Subcutaneous abdominal adipose tissue (tissue), 5 donors: ENCODE measurements around the gene CUBN.

Experiments used
- H3K27ac ChIP-seq: one replicate; pipeline ENCODE4 v1.7.0; 2013; ENCODE audit warnings: low read depth, mild to moderate bottlenecking, inconsistent platforms, low read length, moderate library complexity
- H3K27me3 ChIP-seq, 5 donors: one replicate each; pipeline ENCODE4 v1.7.0; 2013; ENCODE audit warnings: low read length in 5 of 5, inconsistent platforms in 1 of 5; ENCODE audit not compliant: control insufficient read depth in 5 of 5, insufficient read depth in 4 of 5
- H3K36me3 ChIP-seq, 5 donors: one replicate each; pipeline ENCODE4 v1.7.0; 2013; ENCODE audit warnings: low read length in 5 of 5; ENCODE audit not compliant: control insufficient read depth in 5 of 5, insufficient read depth in 5 of 5
- H3K4me1 ChIP-seq, 5 donors: one replicate each; pipeline ENCODE4 v1.7.0; 2013; ENCODE audit warnings: low read length in 5 of 5, mild to moderate bottlenecking in 3 of 5, moderate library complexity in 1 of 5; ENCODE audit not compliant: control insufficient read depth in 5 of 5, insufficient read depth in 5 of 5
- H3K4me3 ChIP-seq, 5 donors: one replicate each; pipeline ENCODE4 v1.7.0; 2013; ENCODE audit warnings: low read length in 5 of 5, low read depth in 1 of 5
- H3K9ac ChIP-seq, 5 donors: one replicate each; pipeline ENCODE4 v1.7.0; 2013; ENCODE audit warnings: low read length in 5 of 5, mild to moderate bottlenecking in 4 of 5, moderate library complexity in 3 of 5
- H3K9me3 ChIP-seq, 5 donors: one replicate each; pipeline ENCODE4 v1.7.0; 2013; ENCODE audit warnings: low read length in 5 of 5; ENCODE audit not compliant: control insufficient read depth in 5 of 5
- donor health status: healthy.
- donor health status: healthy.
- donor health status: healthy.
- donor health status: healthy.
- donor health status: healthy.

Gene CUBN

DNA sequence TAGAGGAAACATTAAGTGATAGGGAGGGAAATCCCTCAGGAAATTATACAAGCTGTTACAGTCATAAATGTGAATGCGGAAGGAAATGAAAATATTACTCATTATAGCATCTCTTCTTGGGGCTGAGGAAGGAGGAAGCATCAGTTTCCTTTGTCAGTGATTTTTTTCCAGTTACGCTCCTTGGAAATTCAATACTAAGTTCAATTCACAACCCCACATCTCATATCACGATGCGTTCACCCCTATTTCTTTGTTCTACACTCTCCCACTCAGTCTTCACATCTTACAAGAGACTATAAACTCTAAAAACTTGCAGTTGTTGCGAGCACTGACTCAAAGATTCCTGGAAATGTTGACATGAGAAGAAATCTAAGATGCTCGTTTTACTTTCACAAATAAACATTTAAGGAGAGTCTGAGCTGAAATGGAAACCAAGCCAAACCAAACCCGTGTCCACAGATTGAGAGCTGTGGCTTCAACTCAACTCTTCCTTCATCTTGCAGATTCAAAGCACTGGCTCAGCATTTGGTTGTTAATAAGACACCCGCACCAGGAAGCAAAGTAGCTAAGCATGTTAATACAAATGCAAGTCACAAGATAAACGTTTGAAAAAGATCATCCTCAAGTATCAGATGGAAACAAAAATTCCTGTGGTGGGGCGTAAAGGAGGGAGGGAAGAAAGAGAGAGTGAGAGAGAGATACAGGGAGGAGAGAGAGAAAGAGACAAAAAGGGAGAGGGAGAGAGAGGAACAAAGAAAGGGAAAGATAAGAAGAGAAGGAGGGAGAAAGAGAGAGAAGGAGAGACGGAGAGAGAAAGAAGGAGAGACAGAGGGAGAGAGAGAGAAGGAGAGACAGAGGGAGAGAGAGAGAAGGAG, 162.4 kb downstream of the CUBN start:
- H3K9me3 ChIP-seq, result no peaks in the 10 kb centered on the region
- H3K36me3 ChIP-seq, result no peaks in the 10 kb centered on the region
- peaks cover 4 to 34% (median 32%) of the 10 kb centered on the region in 5 donors for H3K4me1 ChIP-seq
- H3K4me3 ChIP-seq, result peak overlapping the region in 1 of 5 donors; percentile 17
- H3K27me3 ChIP-seq, result no peaks in the 10 kb centered on the region
- no peak overlapping the region for H3K9ac ChIP-seq
- peak overlapping the region; percentile 60 for H3K27ac ChIP-seq

DNA sequence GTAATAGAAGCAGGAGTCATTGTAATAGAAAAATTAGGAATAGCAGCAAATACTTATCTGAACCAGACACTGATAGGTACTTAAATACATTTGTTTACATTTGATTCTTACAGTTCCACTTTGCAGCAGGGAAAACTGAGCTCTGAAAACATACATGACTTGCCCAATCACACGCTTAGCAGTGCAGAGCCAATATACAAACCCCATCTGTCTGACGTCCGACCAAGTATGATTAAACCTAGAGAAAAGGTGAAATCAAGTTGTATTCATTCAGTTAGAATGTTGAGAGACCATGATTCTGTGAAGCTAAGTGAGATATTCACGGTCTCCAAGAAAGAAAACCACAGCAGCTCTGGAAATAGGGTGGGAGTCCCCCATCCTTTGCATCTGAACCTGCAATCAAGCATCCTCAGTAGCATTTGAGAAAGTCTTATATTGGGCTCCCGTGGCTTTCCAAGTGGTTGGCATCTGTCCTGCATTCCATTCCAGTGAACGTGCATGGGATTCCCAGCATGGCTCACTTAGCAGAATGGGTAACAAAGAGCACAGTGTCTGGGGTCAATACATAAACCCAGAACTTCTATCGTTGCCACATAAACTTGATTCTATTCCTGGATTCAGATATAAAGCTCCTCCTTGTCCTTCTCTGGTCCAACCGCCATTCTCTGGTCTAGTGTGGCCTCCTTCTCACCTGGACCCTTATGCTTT, 163.7 kb downstream of the CUBN start:
- Histone ChIP-seq H3K4me3 (no peak overlapping the region), H3K9me3 (no peaks in the 10 kb centered on the region), H3K4me1 (peaks cover 4 to 34% (median 32%) of the 10 kb centered on the region in 5 donors), H3K27me3 (no peaks in the 10 kb centered on the region), H3K27ac (peak overlapping the region; percentile 3), H3K9ac (no peak overlapping the region), H3K36me3 (no peaks in the 10 kb centered on the region)

DNA sequence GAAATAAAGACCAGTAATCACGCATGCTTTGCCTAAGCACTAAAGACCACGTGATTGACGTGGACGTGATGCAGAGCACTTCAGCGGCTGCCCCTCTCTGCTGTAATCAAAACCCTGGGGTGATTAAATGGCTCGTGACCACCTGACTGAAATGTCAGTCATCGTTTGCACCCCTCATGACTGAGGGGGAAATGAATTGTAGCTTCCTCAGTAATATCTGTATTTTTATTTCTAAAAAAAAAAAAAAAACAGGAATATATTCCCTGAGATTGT, 164.3 kb downstream of the CUBN start:
- H3K9ac ChIP-seq, result no peak overlapping the region
- no peaks in the 10 kb centered on the region for H3K36me3 ChIP-seq
- H3K27me3 ChIP-seq, result no peaks in the 10 kb centered on the region
- H3K4me3 ChIP-seq, result no peak overlapping the region
- peaks cover 4 to 34% (median 32%) of the 10 kb centered on the region in 5 donors for H3K4me1 ChIP-seq
- H3K9me3 ChIP-seq, result no peaks in the 10 kb centered on the region
- H3K27ac ChIP-seq, result no peak overlapping the region

DNA sequence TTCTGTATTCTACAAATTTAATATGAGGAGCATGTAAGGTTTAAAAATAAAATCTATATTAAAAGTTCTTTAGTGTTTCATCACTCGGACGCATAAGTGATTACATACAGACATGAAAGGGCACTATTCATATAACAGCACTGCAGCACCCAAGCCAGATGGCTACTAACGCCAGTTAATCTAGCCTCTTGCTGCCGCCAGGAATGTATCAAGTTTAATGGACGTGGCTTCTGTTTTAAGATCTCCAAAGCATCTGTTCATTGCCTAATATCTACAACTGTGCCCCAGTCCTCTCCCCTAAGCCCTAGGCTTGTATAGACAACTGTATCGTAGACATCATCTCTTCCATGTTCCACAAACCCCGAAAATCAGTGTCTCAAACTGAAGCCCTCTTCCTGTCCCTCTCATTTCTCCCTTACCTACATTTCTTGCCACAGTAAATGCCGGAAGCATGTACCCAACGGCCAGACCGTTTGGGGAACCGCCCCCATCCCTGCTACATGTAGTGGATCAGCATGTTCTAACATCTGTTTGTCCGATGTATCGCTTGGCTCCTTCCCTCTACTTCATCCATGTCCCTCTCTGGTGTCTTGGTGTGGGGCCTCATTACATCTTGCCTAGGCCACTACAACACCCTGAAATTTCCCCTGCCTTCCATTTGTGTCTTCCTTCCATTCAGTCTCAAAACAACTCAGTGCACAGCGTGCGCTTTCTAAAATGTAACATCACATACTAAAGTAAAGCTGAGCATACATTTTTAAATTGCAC, 164.9 kb downstream of the CUBN start:
- Histone ChIP-seq H3K4me3 (no peak overlapping the region), H3K27me3 (no peaks in the 10 kb centered on the region), H3K27ac (no peak overlapping the region), H3K4me1 (peaks cover 4 to 34% (median 32%) of the 10 kb centered on the region in 5 donors), H3K9ac (no peak overlapping the region), H3K9me3 (no peaks in the 10 kb centered on the region), H3K36me3 (no peaks in the 10 kb centered on the region)

DNA sequence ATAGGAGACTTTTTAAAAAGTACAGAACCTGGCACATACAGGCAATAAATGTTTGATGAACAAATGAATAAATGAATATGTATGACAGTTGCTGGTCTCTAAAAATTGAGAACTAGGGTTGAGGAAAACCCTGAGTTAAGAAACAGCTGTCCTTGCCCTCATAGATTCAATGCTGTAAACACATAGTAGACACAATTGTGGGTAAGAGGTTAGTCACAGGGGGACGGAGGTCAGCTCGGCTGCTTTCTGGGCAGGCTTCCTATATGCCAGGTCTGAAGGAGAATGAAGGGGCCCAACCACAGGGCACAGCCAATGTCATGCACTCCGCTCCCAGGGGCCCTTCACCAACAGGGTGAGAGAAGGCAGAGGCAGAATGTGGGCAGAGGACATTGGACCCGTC, 169.1 kb downstream of the CUBN start:
- H3K27me3 ChIP-seq, result no peaks in the 10 kb centered on the region
- H3K9ac ChIP-seq, result no peak overlapping the region
- H3K4me3 ChIP-seq, result no peak overlapping the region
- no peak overlapping the region for H3K27ac ChIP-seq
- peaks cover 0 to under 1% (median 0%) of the 10 kb centered on the region in 5 donors for H3K4me1 ChIP-seq
- H3K9me3 ChIP-seq, result no peaks in the 10 kb centered on the region
- H3K36me3 ChIP-seq, result no peaks in the 10 kb centered on the region

DNA sequence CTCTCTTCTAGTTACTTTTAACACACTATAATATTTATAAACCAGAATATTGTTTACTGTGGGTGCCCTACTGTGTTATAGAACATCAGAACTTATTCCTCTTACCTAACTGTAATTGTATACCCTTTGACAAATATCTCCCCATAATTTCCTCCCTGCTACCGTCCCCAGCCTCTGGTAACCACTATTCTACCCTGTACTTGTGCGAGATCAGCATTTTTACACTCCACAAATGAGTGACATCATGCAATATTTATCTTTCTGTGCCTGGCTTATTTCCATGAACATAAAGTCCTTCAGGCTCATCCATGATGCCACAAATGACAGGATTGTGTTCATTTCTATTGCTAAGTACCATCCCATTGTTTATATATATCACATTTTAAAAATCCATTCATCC, 172.6 kb downstream of the CUBN start:
- H3K36me3 ChIP-seq, result no peaks in the 10 kb centered on the region

DNA sequence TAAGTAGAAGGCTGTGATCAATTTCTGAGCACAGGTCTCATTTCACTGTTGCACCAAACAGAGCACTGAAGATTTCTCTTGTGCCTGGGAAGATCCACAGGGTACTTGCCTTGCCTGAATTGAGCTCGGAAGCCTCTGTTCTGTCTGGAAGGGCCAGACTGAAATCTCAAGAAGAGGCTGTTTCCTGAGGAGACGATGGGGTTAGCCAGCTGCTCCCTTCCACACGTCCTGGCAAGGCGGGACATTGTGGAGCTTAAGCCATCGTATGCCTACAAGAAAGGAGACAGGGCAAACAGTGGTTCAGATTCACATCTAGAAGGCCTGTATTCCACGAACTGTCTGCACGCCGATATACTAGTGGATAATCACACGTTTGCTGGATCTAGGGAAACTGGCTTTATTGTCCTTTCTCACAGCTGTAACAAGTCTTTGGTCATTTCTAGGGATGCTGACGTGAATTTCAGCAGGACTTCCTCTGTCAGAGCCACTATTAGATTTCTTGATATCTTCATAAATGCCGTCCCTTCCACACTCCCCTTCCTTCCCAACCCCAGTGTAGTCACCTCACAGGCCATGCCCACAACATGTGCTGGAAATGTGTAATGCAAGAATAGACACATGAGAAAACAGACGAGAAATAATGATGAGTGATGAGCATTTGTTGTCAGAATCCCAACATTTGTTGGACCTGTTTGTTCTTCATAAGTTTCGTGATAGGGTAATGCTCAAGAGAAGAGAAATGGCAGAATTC, 175.2 kb downstream of the CUBN start:
- Histone ChIP-seq H3K36me3 (peaks cover 0 to 4% (median 0%) of the 10 kb centered on the region in 5 donors), H3K27ac (no peak overlapping the region)

More for the DNA sequence above, 172.6 kb downstream of the CUBN start:
- Histone ChIP-seq H3K27ac (no peak overlapping the region), H3K9ac (no peak overlapping the region), H3K9me3 (no peaks in the 10 kb centered on the region), H3K27me3 (no peaks in the 10 kb centered on the region), H3K4me1 (peaks cover 0 to 10% (median 0%) of the 10 kb centered on the region in 5 donors), H3K4me3 (no peak overlapping the region)

DNA sequence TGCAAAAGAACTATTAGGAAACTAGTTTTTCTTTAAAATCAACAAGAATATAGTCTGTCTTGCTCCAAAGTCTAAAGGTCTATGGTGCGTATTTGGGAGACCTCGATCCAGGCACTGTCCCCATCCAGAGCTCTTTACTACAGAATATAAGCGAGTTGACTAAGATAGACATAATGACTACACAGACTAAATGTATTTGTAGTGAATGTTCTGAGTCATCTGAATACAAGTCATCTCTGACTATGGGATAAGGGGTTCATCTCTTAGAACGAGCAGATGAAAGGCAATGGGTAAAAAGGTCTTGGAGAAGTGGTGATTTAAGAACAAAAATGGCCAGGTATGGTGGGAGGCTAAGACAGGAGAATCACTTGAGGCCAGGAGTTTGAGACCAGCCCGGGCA, 176.3 kb downstream of the CUBN start:
- Histone ChIP-seq H3K9ac (no peak overlapping the region), H3K27me3 (no peaks in the 10 kb centered on the region), H3K9me3 (no peaks in the 10 kb centered on the region), H3K4me1 (peaks cover 0 to 21% (median 0%) of the 10 kb centered on the region in 5 donors), H3K4me3 (no peak overlapping the region), H3K27ac (no peak overlapping the region), H3K36me3 (peaks cover 0 to 4% (median 0%) of the 10 kb centered on the region in 5 donors)

More for the DNA sequence above, 175.2 kb downstream of the CUBN start:
- no peaks in the 10 kb centered on the region for H3K9me3 ChIP-seq
- H3K4me1 ChIP-seq, result peaks cover 0 to 21% (median 0%) of the 10 kb centered on the region in 5 donors
- H3K27me3 ChIP-seq, result no peaks in the 10 kb centered on the region
- no peak overlapping the region for H3K4me3 ChIP-seq
- H3K9ac ChIP-seq, result no peak overlapping the region

DNA sequence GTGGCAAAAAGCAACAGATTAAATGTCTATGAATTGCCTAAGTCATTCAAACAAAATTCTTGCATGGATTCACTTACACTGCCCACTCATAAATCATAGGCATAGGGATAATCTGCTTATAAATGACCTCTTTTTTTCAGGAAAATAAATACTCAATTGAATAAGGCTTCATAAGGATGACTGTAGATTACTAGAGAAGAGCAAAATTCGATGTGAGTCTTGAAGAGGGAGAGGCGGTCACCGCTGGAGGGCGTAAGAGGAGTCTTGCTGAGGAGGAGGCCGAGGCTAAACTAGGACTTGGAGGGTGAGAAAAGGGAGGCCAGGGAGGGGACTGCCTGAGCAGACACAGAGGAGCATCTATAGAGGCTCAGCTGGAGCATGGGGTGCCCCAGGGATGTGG, 177.0 kb downstream of the CUBN start:
- Histone ChIP-seq H3K9ac (no peak overlapping the region), H3K27me3 (no peaks in the 10 kb centered on the region), H3K36me3 (peaks cover 0 to 4% (median 0%) of the 10 kb centered on the region in 5 donors), H3K9me3 (no peaks in the 10 kb centered on the region), H3K4me3 (no peak overlapping the region), H3K4me1 (peaks cover 0 to 21% (median 0%) of the 10 kb centered on the region in 5 donors), H3K27ac (no peak overlapping the region)
